ENCODE results near the gene COMP. TPM values are rescaled to one million over a fixed set of nuclear protein-coding genes. Genes with fewer than 3 reads are reported as not detected.
"Not testable (repeated sequence)": the region's sequence is repeated elsewhere in the genome, so short reads cannot be mapped to it uniquely, and the experiment has no call there.

The COMP gene
- total RNA-seq, 1 donor from 2014 or later = 21.2 TPM

- DNase-seq (ENCODE audit: low spot score) = no peak
Measured at GRCh38 chr19:18749362-18750231, 41.5 kb downstream of the COMP start.

- DNase-seq (ENCODE audit: low spot score) = no peak
Measured at GRCh38 chr19:18746401-18747325, 44.4 kb downstream of the COMP start.

- DNase-seq (ENCODE audit: low spot score) = no peak
Measured at GRCh38 chr19:18745931-18746330, 45.2 kb downstream of the COMP start.

- no peak for DNase-seq (ENCODE audit: low spot score)
Measured at GRCh38 chr19:18745012-18745735, 45.9 kb downstream of the COMP start.

GRCh38 chr19:18743784-18744418 is 47.2 kb downstream of the COMP start:
- no peak for DNase-seq (ENCODE audit: low spot score)

- DNase-seq (ENCODE audit: low spot score) = no peak
Measured at GRCh38 chr19:18742838-18743783, 48.0 kb downstream of the COMP start.

GRCh38 chr19:18742324-18742723 is 48.8 kb downstream of the COMP start:
- DNase-seq (ENCODE audit: low spot score) = no peak

- no peak for DNase-seq (ENCODE audit: low spot score)
Measured at GRCh38 chr19:18741124-18742121, 49.7 kb downstream of the COMP start.

- DNase-seq (ENCODE audit: low spot score) = no peak
Measured at GRCh38 chr19:18738961-18739690, 52.0 kb downstream of the COMP start.

GRCh38 chr19:18737954-18738351 is 53.2 kb downstream of the COMP start:
- DNase-seq (ENCODE audit: low spot score) = no peak

GRCh38 chr19:18737337-18737953 is 53.7 kb downstream of the COMP start:
- DNase-seq (ENCODE audit: low spot score) = no peak

GRCh38 chr19:18736415-18737336 is 54.4 kb downstream of the COMP start:
- DNase-seq (ENCODE audit: low spot score) = no peak

- DNase-seq (ENCODE audit: low spot score) = no peak
Measured at GRCh38 chr19:18735752-18736151, 55.4 kb downstream of the COMP start.

- no peak for DNase-seq (ENCODE audit: low spot score)
Measured at GRCh38 chr19:18735324-18735723, 55.8 kb downstream of the COMP start.

GRCh38 chr19:18733762-18734332 is 57.3 kb downstream of the COMP start:
- DNase-seq (ENCODE audit: low spot score) = not testable (repeated sequence)

- DNase-seq (ENCODE audit: low spot score) = no peak
Measured at GRCh38 chr19:18733196-18733647, 57.9 kb downstream of the COMP start.
